ENCODE measurements around the gene TRPM2. TPM values are rescaled to one million over a fixed set of nuclear protein-coding genes. Genes with fewer than 3 reads are reported as not detected.

Gene TRPM2
- total RNA-seq, 1 experiment from 2014 or later, result not detected

- no peaks in the 10 kb centered on the region for H4K20me1 ChIP-seq (ENCODE audit: insufficient read depth)
- H3K27ac ChIP-seq, result no peak overlapping the region
- no peaks in the 10 kb centered on the region for H3K36me3 ChIP-seq (ENCODE audit: low read depth)
- H3K4me3 ChIP-seq, result no peak overlapping the region
- peaks cover 87% of the 10 kb centered on the region for H3K27me3 ChIP-seq (ENCODE audit: insufficient read depth, low read depth)
- intact Hi-C loops (cut with micrococcal nuclease; ENCODE audit: unreplicated experiment), result no loop called here
- no peak overlapping the region for H3K4me2 ChIP-seq
- H3K9me2 ChIP-seq (ENCODE audit: insufficient read depth), result no peaks in the 10 kb centered on the region
- H3K4me1 ChIP-seq (replicated peaks; ENCODE audit: insufficient read depth), result no peaks in the 10 kb centered on the region
- ChIA-PET POLR2A (ENCODE audit: unreplicated experiment) (no interaction called here), CTCF (no interaction called here)
- no peak for TF ChIP-seq CTCF (conservative IDR thresholded peaks at IDR 0.05)
- no peak for TF ChIP-seq EZH2 (IDR thresholded peaks at IDR 0.05; ENCODE audit: low read depth)
- no peaks in the 10 kb centered on the region for H3K79me2 ChIP-seq (ENCODE audit: low read depth)
- no peak overlapping the region for H2AFZ ChIP-seq
- DNase-seq, result no peak
- no TSS peak for BruUV-seq (replicated peaks)
- no peaks in the 10 kb centered on the region for H3F3A ChIP-seq (ENCODE audit: insufficient read depth, low read depth)
- H3K9me3 ChIP-seq (ENCODE audit: insufficient read depth, low read depth), result no peaks in the 10 kb centered on the region
Measured at GRCh38 chr21:44374601-44375280, 21.3 kb downstream of the TRPM2 start.

DNA sequence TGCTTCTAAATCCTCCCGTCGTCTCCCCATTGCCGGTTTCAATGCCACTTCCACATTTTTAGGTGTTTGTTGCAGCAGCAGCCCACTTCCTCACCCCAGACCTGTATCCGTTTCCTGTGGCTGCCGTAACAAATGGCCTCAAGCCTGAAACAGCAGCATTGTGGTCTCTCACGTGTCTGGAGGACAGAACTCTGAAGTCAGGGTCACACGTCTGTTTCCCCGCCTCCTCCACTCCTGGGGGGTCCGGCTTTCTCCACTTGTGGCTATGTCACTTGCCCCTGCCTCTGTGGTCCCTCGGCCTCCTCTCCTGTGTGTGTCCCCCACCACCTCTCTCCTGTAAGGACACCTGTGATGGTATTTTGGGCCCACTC lies 21.8 kb downstream of the TRPM2 start:
- DNase-seq, result no peak
- Histone ChIP-seq H3F3A (ENCODE audit: insufficient read depth, low read depth) (no peaks in the 10 kb centered on the region), H3K9me3 (ENCODE audit: insufficient read depth, low read depth) (no peaks in the 10 kb centered on the region), H3K36me3 (ENCODE audit: low read depth) (no peaks in the 10 kb centered on the region), H3K27ac (no peak overlapping the region), H3K4me2 (no peak overlapping the region), H2AFZ (no peak overlapping the region), H3K27me3 (ENCODE audit: insufficient read depth, low read depth) (peaks cover 93% of the 10 kb centered on the region), H4K20me1 (ENCODE audit: insufficient read depth) (no peaks in the 10 kb centered on the region), H3K4me1 (replicated peaks; ENCODE audit: insufficient read depth) (no peaks in the 10 kb centered on the region), H3K79me2 (ENCODE audit: low read depth) (no peaks in the 10 kb centered on the region), H3K9me2 (ENCODE audit: insufficient read depth) (no peaks in the 10 kb centered on the region), H3K4me3 (no peak overlapping the region)
- no TSS peak for BruUV-seq (replicated peaks)
- ChIA-PET CTCF (no interaction called here), POLR2A (ENCODE audit: unreplicated experiment) (no interaction called here)
- intact Hi-C loops (cut with micrococcal nuclease; ENCODE audit: unreplicated experiment), result no loop called here
- TF ChIP-seq EZH2 (IDR thresholded peaks at IDR 0.05; ENCODE audit: low read depth) (no peak), CTCF (conservative IDR thresholded peaks at IDR 0.05) (no peak)

DNA sequence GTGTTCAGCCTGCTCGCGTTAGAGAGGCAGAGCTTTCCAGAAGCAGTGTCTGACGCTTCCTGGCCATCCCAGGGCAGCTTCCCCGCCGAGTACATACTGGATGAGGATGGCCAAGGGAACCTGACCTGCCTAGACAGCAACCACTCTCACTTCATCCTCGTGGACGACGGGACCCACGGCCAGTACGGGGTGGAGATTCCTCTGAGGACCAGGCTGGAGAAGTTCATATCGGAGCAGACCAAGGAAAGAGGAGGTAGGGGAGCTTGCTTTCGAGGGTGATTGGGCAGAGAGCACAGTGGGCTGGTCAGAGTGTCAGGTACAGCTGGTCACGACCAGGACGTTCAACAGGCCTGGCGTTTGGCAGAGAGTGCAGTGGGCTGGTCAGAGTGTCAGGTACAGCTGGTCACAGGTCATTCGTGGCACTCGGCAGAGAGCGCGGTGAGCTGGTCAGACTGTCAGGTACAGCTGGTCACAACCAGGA lies 22.4 kb downstream of the TRPM2 start:
- H3K9me3 ChIP-seq (ENCODE audit: insufficient read depth, low read depth), result no peaks in the 10 kb centered on the region
- intact Hi-C loops (cut with micrococcal nuclease; ENCODE audit: unreplicated experiment), result no loop called here
- TF ChIP-seq CTCF (conservative IDR thresholded peaks at IDR 0.05), result no peak
- no peaks in the 10 kb centered on the region for H4K20me1 ChIP-seq (ENCODE audit: insufficient read depth)
- H3K27ac ChIP-seq, result no peak overlapping the region
- peaks cover 94% of the 10 kb centered on the region for H3K27me3 ChIP-seq (ENCODE audit: insufficient read depth, low read depth)
- H3F3A ChIP-seq (ENCODE audit: insufficient read depth, low read depth), result no peaks in the 10 kb centered on the region
- H3K4me3 ChIP-seq, result no peak overlapping the region
- H3K36me3 ChIP-seq (ENCODE audit: low read depth), result no peaks in the 10 kb centered on the region
- CTCF ChIA-PET, result no interaction called here
- H3K9me2 ChIP-seq (ENCODE audit: insufficient read depth), result no peaks in the 10 kb centered on the region
- no peak for DNase-seq
- H3K4me1 ChIP-seq (replicated peaks; ENCODE audit: insufficient read depth), result no peaks in the 10 kb centered on the region
- H3K79me2 ChIP-seq (ENCODE audit: low read depth), result no peaks in the 10 kb centered on the region
- no peak overlapping the region for H2AFZ ChIP-seq
- BruUV-seq (replicated peaks), result no TSS peak
- H3K4me2 ChIP-seq, result no peak overlapping the region
- POLR2A ChIA-PET (ENCODE audit: unreplicated experiment), result no interaction called here
